AG09319 (cell line): ENCODE data around the gene SAXO2.
"Not testable (repeated sequence)": the region's sequence is repeated elsewhere in the genome, so short reads cannot be mapped to it uniquely, and the experiment has no call there.

Experiments
- DNase-seq: peaks from one replicate; pipeline ENCODE4 v3.0.0-alpha.2; 2010; ENCODE audit warnings: low read depth; ENCODE audit errors: extremely low read depth
- TF ChIP-seq, protein P1 (sequence below): IDR thresholded peaks from 2 replicates; pipeline ENCODE4 v1.5.1; 2011; ENCODE audit warnings: low read depth, mild to moderate bottlenecking, inconsistent platforms, low read length, moderate library complexity

SAXO2 gene, protein sequence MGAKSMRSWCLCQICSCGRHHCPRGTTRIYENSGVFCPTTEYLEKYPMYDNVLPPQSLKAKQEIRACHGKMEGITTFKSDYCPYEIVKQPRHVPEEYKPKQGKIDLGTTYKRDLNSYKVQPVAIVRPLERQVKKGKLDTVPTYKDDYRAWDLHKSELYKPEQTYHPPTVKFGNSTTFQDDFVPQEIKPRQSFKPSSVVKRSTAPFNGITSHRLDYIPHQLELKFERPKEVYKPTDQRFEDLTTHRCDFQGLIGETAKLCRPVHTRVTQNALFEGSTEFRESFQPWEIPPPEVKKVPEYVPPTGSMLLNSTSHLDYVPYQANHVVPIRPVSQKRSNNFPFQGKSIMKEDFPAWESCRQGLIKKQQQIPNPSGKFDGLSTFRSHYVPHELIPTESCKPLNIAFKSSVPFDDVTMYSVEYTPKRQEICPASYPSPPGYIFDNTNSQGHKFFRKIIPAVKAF

DNA sequence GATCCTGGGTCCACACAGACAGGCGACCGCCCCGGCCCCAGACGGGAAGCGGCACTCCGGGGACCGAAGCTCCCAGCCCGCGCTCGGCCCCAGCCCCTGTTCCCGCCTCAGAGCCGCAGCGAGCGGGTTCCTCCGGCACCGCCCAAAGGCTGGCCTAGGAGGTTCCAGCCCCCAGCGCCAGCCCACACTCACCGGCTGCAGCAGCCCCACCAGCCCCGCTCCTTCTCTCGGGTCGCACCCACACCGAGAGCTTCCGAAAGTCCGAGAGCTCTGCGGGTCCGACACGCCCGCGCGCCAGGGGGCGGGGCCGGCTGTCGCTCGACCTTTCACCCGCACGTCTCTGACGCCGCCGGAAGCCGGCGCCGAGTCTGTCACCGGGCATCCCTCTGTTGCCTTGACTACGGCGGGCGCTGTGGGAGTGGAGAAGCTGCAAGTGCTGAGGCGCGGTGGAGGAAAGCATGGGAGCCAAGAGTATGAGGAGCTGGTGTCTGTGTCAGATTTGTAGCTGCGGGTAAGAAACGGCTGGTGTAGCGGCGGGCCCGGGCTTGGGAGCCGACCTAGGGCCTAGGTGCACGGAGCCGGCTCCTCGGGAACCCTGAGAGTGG is at the start of gene SAXO2, which contains the start of gene EFL1:
TSS of gene SAXO2 (plus strand) at position 397 of the 605 bp plus-strand sequence. CDS start at position 459, 62 bp downstream.
TSS of gene EFL1 (minus strand) at position 313 of the 605 bp plus-strand sequence. CDS start 956 bp downstream, outside the sequence.
- peak; percentile 43 for DNase-seq
- TF ChIP-seq, protein P1, sequence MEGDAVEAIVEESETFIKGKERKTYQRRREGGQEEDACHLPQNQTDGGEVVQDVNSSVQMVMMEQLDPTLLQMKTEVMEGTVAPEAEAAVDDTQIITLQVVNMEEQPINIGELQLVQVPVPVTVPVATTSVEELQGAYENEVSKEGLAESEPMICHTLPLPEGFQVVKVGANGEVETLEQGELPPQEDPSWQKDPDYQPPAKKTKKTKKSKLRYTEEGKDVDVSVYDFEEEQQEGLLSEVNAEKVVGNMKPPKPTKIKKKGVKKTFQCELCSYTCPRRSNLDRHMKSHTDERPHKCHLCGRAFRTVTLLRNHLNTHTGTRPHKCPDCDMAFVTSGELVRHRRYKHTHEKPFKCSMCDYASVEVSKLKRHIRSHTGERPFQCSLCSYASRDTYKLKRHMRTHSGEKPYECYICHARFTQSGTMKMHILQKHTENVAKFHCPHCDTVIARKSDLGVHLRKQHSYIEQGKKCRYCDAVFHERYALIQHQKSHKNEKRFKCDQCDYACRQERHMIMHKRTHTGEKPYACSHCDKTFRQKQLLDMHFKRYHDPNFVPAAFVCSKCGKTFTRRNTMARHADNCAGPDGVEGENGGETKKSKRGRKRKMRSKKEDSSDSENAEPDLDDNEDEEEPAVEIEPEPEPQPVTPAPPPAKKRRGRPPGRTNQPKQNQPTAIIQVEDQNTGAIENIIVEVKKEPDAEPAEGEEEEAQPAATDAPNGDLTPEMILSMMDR, result no peak

DNA sequence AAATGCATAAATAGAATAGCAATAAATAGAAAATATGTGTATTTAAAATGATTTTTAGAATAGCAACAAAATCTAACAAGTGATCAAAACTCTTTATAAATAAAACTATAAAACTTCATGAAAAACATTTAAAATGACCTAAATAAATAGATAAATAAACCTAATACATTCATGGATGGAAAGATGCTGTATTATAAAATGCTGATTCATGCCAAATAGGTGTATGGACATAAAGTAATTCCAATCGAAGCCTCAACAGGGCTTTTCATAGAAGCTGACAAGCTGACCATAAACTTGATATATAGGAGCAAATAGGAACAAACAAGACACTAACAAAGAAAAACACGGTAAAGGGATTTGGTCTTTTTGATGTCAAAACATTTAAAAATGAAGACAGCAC is 46.5 kb upstream of the SAXO2 start:
- DNase-seq, result not testable (repeated sequence)

DNA sequence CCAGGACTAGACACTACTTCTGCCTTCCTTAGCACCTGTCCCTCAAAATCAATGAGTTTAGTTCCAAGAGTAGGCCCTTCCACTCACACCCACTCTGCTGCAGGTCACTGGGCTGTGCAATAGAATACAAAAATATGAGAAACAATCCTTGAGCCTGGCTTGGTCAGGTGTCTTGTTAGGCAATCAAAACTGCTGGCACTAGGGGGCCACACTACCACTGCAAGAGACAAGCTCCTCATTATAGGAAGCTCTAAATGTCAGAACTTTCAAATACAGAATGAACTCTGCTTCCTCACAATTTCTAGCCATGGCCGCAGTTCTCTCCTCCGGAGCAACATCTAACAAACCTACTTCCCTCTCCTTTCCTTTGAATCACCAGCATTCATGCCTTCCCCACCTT is 41.1 kb upstream of the SAXO2 start:
- DNase-seq, result not testable (repeated sequence)
- TF ChIP-seq, protein P1, result peak; percentile 26

DNA sequence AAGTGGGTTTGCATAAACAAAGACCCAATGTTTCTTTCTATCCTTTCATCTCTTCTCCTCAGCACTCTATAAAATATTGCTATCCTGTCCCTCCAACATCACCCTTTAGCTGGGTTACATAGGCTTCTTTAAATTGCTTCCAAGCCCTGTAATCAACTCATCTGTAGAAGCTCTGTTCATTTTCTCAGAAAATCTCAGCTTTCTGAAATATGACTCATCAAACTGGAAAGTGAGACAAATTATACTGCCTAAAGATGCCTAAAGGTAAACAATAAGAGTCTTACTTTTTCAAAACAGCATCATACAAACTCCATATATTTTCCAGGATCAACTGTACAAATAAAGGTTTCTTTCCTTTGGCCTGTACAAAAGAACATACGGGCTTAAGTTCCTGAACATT is 33.9 kb upstream of the SAXO2 start:
- TF ChIP-seq, protein P1, result no peak
- no peak for DNase-seq

DNA sequence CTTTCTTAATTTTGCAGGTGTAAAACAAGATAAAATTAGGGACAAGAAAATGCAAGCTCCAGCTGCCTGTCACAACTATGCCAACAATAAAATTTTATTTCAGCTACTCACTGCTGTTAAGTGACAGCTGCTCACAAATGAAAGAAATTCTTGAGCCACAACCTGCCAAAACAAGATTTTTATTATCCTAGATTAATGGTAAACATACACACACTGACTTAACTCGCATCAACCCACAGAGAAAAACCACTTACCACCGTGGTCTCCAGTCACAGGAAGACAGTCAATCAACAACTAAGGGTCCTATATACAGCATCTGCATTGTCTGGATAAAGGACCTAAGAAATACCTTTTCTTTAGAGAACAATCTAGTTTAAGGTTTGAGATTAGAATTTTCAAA is 31.4 kb upstream of the SAXO2 start:
- no peak for DNase-seq
- TF ChIP-seq, protein P1, result no peak

DNA sequence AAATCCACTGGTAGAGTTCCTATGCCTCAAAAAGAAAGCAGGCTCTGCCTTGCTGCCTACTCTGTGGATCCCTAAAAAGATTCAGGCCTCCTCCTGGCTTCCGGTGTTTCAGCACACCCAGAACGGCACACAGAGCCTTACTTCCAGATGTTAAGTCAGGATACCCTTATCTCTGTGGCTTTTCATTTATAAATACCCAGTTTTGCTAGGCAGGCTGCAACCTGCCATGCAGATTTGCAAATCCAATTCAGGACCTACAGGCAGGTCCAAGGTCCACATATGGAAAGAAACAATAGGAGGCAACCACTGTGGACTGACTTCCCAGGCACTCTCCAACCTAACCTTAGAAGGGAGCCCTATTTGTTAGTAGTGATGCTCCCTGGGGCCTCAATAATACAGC is 30.8 kb upstream of the SAXO2 start:
- TF ChIP-seq, protein P1, result no peak
- no peak for DNase-seq

DNA sequence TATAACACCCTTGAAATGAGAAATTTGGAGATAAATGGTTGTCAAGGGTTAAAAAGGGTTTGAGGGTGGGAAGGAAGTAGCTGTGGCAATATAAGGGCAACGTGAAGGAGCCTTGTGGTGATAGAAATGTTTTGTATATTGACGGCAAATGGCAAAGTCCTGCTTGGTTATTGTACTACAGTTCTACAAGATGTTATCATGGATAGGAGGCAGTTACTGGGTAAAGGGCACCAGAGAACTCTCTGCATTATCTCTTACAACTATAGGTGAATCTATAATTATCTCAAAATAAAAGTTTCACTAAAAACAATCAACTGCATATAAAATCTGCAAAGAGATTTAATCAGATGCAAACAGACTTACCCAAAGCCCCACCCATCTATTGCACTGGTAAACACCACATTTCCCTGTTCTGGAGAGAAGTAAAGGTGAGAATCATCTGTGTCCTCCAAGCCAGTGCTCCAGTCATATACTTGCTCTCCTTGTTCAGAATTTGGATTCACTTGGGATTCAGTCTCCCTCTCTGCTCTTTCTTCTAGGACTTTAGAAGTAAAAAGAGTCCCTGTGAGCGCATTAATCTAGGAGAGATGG is 24.6 kb upstream of the SAXO2 start:
- not testable (repeated sequence) for DNase-seq
